Measurements from ENCODE around the gene CTCFL.
A peak's percentile ranks its signal among the peaks of the same experiment; 100 is the strongest.
"Not testable (repeated sequence)": the region's sequence is repeated elsewhere in the genome, so short reads cannot be mapped to it uniquely, and the experiment has no call there.

The CTCFL gene

DNA sequence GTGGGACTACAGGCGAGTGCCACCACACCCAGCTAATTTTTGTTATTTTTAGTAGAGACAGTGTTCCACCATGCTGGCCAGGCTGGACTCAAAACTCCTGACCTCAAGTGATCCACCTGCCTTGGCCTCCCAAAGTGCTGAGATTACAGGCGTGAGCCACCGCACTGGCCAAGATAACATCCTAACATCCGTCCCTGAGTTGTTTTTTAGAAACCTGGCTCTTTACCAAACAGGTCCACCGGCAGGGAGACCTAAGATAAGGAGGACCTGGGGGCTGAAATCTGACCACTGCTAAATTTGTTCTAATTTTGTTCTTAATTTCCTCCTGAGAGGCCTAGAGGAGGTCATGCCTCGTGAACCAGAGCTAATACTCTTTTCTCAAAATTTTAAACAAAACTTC is 20.5 kb downstream of the CTCFL start:
- DNase-seq = no peak

- DNase-seq = no peak
Observed at GRCh38 chr20:57503035-57503658, 21.8 kb downstream of the CTCFL start.

DNA sequence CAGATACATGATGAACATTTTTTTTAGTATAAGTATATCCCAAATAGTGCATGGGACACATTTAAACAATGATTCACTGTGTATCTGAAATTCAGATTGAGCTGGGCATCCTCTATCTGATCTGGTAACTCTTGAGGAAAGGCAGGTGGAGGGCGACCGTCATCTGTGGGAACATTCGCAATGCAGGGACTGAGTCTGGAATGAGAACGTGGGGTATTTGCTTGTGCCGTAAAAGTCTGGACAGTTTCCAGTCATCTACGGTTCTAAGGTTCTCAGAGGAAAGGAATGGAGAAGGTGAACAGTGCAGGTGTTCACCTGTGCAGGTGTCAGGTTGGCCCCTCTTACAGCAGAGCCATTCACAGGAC is 22.6 kb downstream of the CTCFL start:
- DNase-seq = no peak

DNA sequence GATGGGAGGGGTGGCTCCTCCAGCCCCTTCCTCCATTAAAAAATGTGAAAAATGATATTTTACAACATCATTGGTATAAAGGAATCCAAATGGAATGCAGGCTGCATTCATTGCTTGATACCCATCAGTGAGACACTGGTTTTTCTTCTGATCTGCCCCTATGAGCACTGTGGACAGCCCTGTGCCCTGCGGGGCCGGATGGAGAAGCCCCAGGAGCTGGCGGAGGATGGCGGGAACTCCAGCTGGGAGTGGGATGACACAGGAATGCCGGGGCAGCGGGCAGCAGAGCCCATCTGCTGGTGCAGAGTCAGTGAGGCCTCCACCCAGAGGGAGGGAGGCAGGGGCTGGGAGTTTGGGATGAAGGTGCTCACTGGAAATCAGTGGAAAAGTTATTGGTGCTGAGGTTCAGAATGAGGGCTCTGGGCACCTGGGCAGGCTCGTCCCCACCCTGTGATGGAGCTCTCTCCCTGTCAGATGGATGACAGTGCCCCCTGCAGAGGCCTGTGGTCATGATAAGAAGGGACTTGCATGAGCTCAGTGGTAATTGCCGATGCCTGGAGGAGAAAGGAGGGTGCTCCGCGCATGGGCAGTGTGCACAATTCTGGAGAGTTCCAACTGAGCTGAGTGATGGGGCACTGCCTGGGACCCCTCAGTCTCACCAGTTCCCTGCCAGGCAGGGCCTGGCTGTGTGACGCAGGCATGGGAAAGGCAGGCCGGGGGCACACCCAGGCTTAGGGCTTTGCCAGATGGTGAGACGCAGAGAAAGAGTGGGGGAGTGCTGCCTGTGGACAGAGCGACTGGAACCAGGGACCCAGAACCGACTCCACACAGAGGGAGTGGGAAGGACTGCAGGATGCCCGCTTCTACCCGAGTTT is 23.2 kb downstream of the CTCFL start:
- DNase-seq = no peak

DNA sequence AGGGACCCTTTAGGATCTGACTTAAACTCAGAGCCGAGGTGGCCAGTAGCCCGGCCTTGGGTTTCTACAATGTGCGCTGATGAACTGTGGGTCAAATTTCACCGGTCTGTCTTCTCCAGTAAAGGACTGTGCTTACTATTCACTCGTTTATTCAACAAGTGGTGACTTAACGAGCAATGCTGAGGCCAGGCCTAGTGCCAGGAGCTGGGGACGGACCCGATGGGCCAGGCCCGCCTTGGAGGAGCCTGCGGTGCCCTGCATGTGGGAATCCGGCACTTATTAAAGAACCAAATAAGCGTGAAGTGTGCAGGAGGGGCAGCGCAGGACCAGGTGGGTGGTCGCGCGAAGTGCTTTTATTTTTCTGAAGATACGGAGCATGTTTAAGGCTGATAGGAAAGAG is 24.0 kb downstream of the CTCFL start:
- no peak for DNase-seq

- no peak for DNase-seq
Observed at GRCh38 chr20:57500235-57500634, 24.7 kb downstream of the CTCFL start.

DNA sequence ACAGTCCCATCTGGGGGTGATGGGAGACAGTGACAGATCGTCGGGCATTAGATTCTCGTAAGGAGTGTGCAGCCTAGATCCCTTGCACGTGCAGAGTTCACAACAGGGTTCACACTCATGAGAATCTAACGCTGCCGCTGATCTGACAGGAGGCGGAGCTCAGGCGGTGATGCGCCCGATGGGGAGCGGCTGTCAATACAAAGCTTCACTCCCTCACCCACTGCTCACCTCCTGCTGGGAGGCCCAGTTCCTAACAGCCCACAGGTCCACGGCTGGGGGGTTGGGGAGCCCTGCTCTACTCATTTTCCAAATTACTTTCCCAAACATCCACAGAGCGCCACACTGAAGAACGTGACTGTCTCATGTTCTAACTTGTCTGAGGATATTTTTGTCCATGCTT is 25.3 kb downstream of the CTCFL start:
- DNase-seq = no peak

DNA sequence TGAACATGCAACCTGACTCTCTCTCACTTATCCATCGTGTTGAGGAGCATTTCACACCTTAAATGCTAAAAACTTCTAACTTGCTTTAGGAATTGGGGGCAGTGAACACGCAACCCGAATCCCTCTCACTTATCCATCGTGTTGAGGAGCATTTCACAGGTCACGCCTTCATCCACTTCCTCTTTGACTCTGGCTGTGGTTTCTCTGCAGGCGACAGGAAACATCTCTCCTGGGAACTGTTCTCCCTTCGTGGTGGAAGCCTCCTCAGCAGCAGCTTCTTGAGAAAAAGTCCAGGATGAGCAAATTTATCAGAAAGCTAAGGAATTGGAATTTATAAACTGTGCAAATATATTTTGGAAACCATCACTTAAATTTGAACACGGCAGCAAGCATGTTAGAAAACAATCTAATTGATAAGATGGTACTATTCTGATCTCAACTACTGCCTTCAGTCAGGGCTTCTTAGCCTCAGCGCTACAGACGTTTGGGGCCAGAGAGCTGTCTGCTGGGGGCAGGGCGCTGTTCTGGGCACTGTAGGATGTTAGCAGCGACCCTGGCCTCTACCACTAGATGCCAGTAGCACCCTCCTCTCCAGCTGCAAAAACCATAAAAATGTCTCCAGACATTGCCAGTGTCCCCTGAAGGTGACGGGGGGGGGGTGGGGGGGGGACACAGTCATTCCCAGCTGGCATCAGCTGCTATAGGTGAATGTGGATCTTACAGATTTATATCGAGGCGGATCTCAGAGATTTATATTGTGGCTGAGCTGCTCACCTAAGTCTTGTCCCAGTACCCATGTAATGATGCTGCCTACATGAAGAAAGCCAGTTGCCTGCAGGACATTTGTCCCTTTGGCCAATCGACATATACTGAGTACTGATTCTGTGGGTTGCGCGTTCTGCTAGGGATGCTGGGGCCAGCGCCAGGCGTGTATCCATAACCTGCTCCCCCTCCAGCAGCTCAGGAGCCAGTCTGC is 26.2 kb downstream of the CTCFL start:
- peak; percentile 37 for DNase-seq

DNA sequence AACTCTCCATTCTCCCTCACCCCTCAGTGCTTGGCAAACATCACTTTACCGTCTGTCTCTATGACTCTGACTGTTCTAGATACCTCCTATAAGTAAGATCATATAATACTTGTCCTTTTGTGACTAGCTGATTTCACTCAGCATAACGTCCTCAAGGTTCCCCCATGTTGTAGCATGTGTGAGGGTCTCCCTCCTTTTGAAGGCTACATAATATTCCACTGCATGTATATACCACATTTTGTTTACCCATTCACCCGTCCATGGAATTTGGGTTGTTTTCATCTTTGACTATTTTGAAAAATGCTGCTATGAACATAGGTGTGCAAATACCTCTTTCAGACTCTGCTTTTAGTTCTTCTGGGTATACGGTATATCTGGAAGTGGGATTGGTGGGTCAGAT is 28.3 kb downstream of the CTCFL start:
- DNase-seq = no peak

- no peak for DNase-seq
Observed at GRCh38 chr20:57495978-57496377, 29.0 kb downstream of the CTCFL start.

- no peak for DNase-seq
Observed at GRCh38 chr20:57493091-57493615, 31.8 kb downstream of the CTCFL start.

GRCh38 chr20:57491373-57491772 is 33.6 kb downstream of the CTCFL start:
- no peak for DNase-seq

DNA sequence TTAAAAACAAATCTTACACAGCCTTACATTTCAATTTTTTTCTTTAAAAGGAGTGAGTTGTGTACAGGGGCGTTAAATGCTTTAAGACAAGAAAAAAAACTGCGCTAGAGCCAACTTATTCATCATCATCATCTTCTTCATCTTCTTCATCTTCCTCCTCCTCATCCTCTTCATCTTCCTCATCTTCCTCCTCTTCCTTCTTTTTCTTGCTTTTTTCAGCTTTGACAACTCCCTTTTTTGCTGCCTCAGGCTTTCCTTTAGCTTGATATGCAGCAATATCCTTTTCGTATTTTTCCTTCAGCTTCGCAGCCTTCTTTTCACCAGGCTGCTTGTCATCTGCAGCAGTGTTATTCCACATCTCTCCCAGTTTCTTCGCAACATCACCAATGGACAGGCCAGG is 36.7 kb downstream of the CTCFL start:
- DNase-seq = not testable (repeated sequence)

DNA sequence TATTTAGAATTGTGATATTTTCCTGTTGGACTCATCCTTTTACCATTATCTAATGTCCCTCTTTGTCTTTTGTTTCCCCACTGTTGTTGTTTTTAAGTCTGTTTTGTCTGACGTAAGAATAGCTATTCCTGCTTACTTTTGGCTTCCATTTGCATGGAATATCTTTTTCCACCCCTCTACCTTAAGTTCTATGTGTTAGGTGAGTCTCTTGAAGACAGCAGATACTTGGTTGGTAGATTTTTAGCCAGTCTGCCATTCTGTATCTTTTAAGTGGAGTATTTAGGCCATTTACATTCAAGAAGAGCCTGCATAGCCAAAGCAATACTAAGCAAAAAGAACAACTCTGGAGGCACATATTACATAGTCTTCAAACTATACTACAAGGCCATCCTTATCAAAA is 39.2 kb downstream of the CTCFL start:
- DNase-seq = no peak

DNA sequence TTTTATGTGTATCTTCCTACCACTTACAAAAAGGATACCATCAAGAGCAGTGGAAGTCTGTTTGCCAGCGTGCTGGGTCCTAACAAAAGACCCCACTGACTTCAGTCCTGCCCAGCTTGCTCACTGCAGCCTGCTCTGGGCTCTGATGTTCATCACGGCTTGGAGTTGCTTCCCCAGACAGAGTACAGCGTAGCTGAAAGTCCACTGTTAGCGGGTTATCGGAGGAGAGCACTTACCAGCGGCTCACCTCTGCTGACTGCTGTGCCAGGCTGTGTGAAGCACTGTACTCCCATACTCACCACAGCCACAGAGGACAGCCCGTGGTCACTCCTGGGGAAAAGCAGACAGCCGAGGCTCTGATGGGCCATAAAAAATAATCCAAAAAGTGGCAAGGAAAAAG is 40.2 kb downstream of the CTCFL start:
- no peak for DNase-seq

DNA sequence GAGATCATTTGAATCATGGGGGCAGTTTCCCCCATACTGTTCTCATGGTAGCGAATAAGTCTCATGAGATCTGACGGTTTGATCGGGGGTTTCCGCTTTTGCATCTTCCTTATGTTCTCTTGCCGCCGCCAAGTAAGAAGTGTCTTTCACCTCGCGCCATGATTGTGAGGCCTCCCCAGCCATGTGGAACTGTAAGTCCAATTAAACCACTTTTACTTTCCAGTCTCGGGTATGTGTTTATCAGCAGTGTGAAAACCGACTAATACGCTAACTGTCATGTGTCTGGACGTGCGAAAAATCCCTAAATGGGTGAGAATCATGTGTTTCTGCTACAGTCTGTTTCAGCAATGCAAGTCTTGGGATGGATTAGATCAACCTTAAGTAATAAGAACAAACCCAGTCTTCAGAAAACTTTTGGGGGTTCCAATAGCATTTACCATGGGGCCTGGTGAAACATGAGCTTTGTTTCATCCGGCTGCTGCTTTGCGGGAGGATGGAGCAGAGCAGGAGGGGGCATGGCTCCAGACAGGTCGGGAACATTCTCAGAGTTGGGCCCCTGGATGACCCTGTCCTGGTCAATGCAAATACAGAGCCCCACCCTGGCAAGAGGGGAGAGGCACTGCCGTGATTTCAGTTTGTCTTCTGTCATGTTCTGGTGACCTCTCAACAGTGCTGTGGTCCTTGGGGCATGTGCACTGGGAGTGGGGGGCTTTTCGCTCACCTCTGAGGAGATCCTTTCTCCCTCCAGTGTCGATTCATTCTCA is 41.5 kb downstream of the CTCFL start:
- no peak for DNase-seq

DNA sequence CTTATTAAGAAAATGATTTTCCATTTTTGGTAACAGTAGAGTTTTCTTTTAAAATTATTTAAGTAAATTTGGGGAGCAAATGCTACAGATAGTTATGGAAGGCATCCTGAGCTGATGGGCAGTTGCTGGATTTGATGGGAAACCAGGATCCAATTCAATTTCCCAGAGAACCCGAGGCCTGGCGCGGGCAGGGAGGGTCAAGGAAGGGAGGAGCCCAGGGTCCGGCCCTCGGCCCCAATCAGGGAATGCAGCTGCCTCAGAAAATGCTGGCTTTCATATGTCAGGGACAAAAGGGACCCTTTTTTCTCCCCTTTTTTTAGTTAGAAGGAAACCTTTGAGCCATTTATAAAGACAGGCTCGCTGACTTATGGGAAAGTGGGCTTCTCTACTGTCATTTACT is 42.1 kb downstream of the CTCFL start:
- no peak for DNase-seq

DNA sequence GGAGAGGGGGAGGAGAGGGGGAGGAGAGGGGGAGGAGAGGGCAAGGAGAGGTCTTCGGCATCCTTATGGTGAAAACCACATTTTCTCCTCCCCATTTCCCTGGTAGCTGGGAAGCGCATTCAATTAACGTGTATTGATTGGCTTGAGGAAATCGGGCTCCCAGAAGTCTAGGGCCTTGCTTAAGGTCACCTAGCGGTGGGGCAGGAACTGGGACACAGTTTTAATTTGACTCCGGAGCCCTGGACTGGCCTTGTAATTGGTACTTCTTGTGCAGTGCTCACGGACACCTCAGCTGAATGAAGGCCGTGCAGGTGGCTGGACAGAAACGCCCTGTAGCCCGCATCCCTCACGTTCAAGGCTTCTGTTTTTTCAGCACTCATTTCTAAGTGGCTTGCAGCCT is 42.8 kb downstream of the CTCFL start:
- no peak for DNase-seq

GRCh38 chr20:57481281-57481711 is 43.6 kb downstream of the CTCFL start:
- no peak for DNase-seq

DNA sequence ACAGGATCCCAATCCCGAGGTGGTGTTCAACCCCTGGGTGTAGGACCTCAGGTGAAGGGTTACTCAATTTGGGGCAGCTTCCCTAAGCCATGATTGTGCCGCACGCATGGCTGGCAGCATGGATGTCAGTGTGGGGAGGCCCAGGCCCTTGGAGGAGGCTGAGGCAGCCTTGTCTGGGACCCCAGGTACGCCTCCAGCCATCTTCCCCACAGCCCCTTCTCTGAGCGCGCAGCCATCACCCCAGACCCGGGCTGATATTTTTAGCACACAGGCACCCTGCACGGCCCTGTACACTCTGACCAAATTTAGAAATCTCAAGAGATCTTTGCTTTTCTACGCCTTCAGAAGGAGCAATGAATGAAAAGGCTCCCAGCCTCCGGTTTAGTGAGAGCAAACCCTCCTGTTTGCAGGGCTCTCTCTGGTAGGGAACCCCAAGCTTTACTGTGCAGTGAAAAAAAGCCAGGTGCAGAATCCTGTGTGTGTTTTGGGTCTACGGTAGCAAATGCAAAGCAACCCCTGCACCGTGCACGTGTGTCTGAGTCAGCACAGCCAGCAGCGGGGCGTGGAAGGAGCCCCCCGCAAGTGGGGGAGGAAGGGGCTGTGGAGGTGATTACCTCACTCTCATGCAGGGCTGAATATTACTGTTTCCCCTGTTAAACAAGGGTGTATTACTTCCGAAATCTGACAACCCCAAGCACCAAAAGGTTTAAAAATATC is 44.3 kb downstream of the CTCFL start:
- peak; percentile 47 for DNase-seq

DNA sequence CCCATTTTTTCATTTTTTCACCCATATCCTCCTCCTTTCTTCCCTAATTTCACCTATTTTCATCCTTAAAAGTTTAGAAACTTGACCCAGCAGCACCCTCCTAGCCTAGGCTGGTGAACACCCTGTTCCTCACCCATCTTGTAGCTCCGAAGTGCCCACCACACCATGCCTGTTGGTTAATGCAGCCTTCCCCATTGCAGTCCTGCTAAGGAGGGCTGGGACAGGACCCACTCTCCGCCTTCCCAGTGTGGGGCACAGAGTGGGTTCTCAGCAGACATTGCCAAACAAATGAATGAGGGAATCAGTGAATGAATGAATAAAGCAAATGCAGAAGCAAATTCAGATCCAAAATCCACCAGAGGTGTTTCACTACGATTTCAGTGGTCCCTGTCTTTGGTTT is 45.7 kb downstream of the CTCFL start:
- DNase-seq = peak; percentile 6

GRCh38 chr20:57478176-57478575 is 46.8 kb downstream of the CTCFL start:
- DNase-seq = no peak

All from activated T-cell treated with anti-CD3 and anti-CD28 coated beads, Interleukin-2, amount 50 U/mL, for 1 hour (primary cell).